ENCODE measurements around the gene ABLIM3. TPM values are rescaled to one million over a fixed set of nuclear protein-coding genes. Genes with fewer than 3 reads are reported as not detected.

The ABLIM3 gene
- total RNA-seq, 1 experiment from 2014 or later = 12.9 TPM

DNA sequence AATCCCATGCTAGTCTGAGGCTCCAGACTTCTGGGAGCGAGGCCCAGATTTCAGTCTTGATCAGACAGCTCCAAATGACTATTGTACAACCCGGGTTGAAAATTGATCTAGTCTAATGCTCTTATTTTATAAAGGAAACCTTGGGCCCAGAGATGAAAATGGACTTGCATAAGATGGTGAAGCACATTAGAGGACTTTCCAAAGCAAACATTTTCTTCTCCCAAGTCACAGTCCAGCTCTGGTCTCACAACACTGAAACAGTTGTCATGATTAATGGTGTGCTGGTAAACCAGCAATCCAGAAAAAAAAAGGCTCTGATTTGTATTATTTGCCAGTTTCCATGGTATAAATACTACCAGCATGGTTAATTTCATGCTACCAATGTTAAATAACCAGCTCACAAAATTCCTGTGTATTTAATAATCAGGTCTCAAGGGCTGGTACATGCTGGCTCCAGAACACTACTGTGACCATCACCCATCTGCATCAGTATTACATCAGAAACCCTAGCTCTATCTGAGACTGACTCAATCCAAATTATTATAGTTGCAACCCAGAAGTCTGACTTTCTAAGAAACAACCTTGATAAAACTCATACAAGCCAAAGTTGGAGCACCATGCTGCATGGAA is 32.5 kb upstream of the ABLIM3 start:
- BruUV-seq (replicated peaks) = no TSS peak
- H3K27ac ChIP-seq (ENCODE audit: low read length) = no peak overlapping the region
- ChIA-PET CTCF (no interaction called here), POLR2A (no interaction called here)
- ATAC-seq = no peak
- intact Hi-C loops (cut with micrococcal nuclease; ENCODE audit: unreplicated experiment) = no loop called here
- no peaks in the 10 kb centered on the region for H3K27me3 ChIP-seq (ENCODE audit: control insufficient read depth, insufficient read depth, low read length)
- H3K9me3 ChIP-seq (ENCODE audit: control insufficient read depth, insufficient read depth, low read depth, low read length) = no peaks in the 10 kb centered on the region
- no peak overlapping the region for H3K4me3 ChIP-seq (ENCODE audit: low read depth in 2 of 2, low read length in 2 of 2)
- TF ChIP-seq, protein P1, sequence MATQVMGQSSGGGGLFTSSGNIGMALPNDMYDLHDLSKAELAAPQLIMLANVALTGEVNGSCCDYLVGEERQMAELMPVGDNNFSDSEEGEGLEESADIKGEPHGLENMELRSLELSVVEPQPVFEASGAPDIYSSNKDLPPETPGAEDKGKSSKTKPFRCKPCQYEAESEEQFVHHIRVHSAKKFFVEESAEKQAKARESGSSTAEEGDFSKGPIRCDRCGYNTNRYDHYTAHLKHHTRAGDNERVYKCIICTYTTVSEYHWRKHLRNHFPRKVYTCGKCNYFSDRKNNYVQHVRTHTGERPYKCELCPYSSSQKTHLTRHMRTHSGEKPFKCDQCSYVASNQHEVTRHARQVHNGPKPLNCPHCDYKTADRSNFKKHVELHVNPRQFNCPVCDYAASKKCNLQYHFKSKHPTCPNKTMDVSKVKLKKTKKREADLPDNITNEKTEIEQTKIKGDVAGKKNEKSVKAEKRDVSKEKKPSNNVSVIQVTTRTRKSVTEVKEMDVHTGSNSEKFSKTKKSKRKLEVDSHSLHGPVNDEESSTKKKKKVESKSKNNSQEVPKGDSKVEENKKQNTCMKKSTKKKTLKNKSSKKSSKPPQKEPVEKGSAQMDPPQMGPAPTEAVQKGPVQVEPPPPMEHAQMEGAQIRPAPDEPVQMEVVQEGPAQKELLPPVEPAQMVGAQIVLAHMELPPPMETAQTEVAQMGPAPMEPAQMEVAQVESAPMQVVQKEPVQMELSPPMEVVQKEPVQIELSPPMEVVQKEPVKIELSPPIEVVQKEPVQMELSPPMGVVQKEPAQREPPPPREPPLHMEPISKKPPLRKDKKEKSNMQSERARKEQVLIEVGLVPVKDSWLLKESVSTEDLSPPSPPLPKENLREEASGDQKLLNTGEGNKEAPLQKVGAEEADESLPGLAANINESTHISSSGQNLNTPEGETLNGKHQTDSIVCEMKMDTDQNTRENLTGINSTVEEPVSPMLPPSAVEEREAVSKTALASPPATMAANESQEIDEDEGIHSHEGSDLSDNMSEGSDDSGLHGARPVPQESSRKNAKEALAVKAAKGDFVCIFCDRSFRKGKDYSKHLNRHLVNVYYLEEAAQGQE (IDR thresholded peaks at IDR 0.05; ENCODE audit: insufficient read depth in 1 of 2, low read depth in 2 of 2, low read length in 1 of 2) = no peak
- TF ChIP-seq POLR2AphosphoS5 (IDR thresholded peaks at IDR 0.05; ENCODE audit: low read depth, low read length) (no peak), TCF7L2 (IDR thresholded peaks at IDR 0.05; ENCODE audit: low read depth, low read length) (no peak), SIN3A (IDR thresholded peaks at IDR 0.05; ENCODE audit: borderline replicate concordance, insufficient read depth, low read depth, low read length) (no peak)
- TF ChIP-seq, protein P2, sequence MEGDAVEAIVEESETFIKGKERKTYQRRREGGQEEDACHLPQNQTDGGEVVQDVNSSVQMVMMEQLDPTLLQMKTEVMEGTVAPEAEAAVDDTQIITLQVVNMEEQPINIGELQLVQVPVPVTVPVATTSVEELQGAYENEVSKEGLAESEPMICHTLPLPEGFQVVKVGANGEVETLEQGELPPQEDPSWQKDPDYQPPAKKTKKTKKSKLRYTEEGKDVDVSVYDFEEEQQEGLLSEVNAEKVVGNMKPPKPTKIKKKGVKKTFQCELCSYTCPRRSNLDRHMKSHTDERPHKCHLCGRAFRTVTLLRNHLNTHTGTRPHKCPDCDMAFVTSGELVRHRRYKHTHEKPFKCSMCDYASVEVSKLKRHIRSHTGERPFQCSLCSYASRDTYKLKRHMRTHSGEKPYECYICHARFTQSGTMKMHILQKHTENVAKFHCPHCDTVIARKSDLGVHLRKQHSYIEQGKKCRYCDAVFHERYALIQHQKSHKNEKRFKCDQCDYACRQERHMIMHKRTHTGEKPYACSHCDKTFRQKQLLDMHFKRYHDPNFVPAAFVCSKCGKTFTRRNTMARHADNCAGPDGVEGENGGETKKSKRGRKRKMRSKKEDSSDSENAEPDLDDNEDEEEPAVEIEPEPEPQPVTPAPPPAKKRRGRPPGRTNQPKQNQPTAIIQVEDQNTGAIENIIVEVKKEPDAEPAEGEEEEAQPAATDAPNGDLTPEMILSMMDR (IDR thresholded peaks at IDR 0.05) = no peak
- H3K36me3 ChIP-seq (ENCODE audit: control insufficient read depth, insufficient read depth, low read length) = no peaks in the 10 kb centered on the region
- no peaks in the 10 kb centered on the region for H3K4me1 ChIP-seq (ENCODE audit: control insufficient read depth, insufficient read depth, low read length)
- in situ Hi-C loops (cut with HindIII; ENCODE audit: low pct_unique_long_range_greater_than_20kb, low sequenced_read_pairs) = no loop called here
- no peak for DNase-seq (ENCODE audit: low read depth, low spot score)

DNA sequence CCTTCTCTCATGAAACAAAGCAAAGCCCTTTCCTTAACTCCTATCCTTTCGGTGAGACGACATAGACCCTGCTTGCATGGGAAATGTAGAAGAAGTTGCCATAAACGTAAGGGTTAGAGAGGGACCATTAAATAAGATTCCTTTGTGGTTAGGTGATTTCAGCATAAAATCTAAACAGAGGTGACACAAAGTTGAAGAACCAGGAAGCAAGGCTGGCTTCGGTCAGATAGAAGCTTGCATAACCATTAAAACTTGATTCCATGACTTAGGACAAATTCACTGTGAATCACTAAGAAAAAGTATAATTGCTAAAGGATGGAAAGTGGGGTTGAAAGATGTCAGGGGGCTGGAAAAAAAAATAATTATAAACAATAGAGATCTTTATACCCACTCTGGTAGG is 30.9 kb upstream of the ABLIM3 start:
- H3K9me3 ChIP-seq (ENCODE audit: control insufficient read depth, insufficient read depth, low read depth, low read length) = no peaks in the 10 kb centered on the region
- CTCF ChIA-PET = no interaction called here
- TF ChIP-seq, protein P2 (IDR thresholded peaks at IDR 0.05) = no peak
- TF ChIP-seq TCF7L2 (IDR thresholded peaks at IDR 0.05; ENCODE audit: low read depth, low read length) (no peak), POLR2AphosphoS5 (IDR thresholded peaks at IDR 0.05; ENCODE audit: low read depth, low read length) (no peak), SIN3A (IDR thresholded peaks at IDR 0.05; ENCODE audit: borderline replicate concordance, insufficient read depth, low read depth, low read length) (no peak)
- TF ChIP-seq, protein P1 (IDR thresholded peaks at IDR 0.05; ENCODE audit: insufficient read depth in 1 of 2, low read depth in 2 of 2, low read length in 1 of 2) = no peak
- H3K27ac ChIP-seq (ENCODE audit: low read length) = no peak overlapping the region
- in situ Hi-C loops (cut with HindIII; ENCODE audit: low pct_unique_long_range_greater_than_20kb, low sequenced_read_pairs) (no loop called here), intact Hi-C loops (cut with micrococcal nuclease; ENCODE audit: unreplicated experiment) (loop anchor here (10.0 kb wide), 2 partner anchors 196 to 286 kb away; partner anchors contain the start of gene ADRB2)
- no peak for DNase-seq (ENCODE audit: low read depth, low spot score)
- no TSS peak for BruUV-seq (replicated peaks)
- H3K36me3 ChIP-seq (ENCODE audit: control insufficient read depth, insufficient read depth, low read length) = no peaks in the 10 kb centered on the region
- no peaks in the 10 kb centered on the region for H3K4me1 ChIP-seq (ENCODE audit: control insufficient read depth, insufficient read depth, low read length)
- POLR2A ChIA-PET = no interaction called here
- no peak for ATAC-seq
- no peaks in the 10 kb centered on the region for H3K27me3 ChIP-seq (ENCODE audit: control insufficient read depth, insufficient read depth, low read length)
- H3K4me3 ChIP-seq (ENCODE audit: low read depth in 2 of 2, low read length in 2 of 2) = no peak overlapping the region

Measured in Panc1 (cell line).